Stimulated activated CD8-positive, alpha-beta memory T cell treated with anti-CD3 and anti-CD28 coated beads, Interleukin-15, amount 100 ng/mL, for 1 hour (primary cell): Measurements from ENCODE around the gene ABCA6.

Experiments used
- DNase-seq: peaks from one replicate; pipeline ENCODE4 v3.0.0-alpha.2; 2020; ENCODE audit warnings: low read depth

Gene ABCA6

DNA sequence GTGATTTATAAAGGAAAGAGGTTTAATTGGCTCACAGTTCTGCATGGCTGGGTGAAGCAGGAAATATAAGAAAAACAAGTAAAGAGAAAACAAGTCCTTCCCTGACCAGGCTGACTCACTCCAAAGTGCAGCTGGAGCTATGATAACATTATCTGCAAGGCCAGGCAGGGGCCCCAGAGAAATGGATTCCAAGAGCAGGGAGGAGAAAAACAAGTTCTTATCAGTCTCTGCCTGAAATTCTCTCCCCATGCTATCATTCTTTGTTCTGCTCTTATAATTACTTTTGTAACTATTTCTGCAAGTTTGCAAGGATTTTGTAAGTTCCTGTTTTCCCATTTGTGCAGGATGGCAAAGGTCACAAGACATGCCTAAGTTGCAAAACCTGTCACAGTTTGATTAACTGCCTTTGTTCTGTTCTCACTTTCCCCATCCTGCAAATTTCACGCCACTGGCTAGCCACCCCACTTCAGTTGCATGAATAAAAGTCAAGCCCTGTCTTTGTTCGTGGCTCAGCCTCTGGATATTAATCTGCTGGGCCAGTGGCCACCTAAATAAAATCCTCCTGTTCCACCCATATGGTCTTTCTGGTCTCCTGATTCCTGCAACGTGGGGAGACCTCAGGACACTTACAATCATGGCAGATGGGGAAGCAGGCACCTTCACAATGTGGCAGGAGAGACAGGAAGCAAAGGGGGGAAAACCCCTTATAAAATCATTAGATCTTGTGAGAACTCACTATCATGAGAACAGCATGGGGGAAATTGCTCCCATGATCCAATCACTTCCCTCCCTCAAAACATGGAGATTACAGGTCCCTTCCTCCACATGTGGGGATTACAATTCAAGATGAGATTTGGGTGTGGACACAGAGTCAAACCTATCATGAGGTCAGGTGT is 94.1 kb downstream of the ABCA6 start:
- no peak for DNase-seq

DNA sequence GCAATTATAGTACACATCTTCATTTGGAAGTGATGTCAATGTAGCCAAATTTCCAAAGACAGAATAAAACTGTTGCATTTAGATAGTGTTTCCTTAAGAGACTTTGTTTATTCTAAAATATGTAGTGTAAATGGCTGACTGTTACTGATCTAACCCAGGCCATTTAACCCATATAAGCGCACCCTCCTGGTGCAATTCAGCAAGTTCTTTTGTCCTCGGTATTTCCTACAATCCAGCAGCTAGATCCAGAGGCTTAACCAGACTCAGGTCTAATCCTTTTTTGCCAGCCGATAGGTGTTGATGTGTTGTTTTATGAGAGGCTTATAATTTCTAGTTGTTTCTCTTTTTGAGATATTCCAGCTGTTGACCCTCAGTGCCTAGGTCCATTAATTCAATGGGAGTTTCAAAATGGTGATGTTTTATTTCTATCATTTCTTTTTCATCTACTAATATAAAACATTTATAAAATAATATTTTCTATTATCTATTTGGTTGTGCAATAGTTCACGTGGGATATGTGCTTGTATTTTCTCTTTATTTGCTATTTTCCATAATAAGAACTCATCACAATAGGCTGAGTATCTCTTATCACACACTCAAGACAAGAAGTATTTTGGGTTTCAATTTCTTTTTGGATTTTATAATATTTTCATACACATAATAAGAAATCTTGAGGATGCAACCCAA is 95.4 kb downstream of the ABCA6 start:
- no peak for DNase-seq

DNA sequence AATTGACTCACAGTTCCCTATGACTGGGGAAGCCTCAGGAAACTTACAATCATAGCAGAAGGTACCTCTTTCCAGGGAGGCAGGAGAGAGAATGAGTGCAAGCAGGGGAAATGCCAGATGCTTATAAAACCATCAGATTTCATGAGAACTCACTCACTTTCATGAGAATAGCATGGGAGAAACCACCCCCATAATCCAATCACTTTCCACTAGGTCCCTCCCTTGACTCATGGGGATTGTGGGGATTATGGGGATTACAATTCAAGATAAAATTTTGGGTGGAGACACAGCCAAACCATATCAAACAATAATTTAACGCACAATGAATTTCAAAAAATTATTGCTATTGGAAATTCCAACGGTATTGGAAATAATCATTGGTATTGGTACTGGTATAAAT is 96.0 kb downstream of the ABCA6 start:
- no peak for DNase-seq

DNA sequence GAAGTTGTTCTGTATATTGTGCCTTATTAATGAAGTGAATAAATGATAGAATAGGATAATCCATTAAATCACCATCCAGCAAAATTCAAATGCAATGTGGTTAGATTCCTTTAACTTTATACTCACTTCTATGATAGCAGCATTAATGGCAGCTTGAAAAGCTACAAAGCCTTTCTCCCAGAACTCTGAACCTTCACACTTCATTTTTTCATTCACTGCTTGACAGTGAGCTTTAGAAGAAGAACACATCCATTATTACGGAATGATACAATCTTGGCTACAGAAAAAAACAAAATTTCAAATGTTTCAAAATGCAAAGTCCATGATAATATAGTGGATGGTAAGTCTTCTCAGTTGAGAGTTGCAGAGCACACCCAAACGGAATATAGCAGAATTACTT is 97.3 kb downstream of the ABCA6 start:
- DNase-seq: no peak

DNA sequence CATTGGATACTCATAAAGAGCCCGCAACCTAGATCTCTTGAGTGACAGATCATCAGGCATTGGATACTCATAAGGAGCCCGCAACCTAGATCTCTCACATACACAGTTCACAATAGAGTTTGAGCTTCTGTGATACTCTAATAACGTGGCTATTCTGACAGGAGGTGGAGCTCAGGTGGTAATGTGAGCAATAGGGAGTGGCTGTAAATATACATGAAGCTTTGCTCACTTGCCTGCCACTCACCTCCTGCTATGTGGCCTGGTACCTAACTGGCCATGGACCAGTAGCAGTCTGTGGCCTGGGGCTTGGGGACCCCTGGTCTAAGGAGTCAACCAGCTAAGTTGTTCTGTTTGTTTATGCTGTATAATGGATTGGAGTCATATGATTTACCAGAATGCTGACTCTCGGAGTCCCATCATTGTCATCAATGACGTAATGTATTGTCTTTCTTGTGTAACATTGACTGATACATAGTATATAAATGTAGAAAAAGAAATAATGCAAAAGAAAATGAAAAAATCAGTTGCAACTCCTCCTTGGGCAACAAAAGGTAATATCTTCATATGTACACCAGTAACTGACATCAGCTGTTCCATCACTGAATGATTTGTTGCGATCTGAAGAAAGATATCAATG is 98.5 kb downstream of the ABCA6 start:
- no peak for DNase-seq

DNA sequence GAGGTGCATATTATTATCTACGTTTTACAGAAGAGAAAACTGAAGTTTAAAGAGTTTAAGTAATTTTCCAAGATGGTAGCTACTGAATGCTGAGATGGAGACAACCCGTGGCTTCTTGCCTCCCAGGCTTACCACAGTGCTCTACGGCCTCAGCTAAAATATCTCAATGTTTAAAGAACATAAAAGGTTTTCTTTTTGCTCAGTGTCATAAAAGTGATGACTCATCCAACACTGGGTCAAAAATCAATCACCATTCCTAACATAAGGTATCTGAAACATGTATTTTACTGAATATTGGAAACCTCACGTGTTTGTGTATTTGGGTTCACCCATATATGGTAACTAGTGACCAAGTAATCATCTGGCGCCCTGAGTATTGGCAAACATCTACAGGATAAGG is 99.4 kb downstream of the ABCA6 start:
- no peak for DNase-seq

DNA sequence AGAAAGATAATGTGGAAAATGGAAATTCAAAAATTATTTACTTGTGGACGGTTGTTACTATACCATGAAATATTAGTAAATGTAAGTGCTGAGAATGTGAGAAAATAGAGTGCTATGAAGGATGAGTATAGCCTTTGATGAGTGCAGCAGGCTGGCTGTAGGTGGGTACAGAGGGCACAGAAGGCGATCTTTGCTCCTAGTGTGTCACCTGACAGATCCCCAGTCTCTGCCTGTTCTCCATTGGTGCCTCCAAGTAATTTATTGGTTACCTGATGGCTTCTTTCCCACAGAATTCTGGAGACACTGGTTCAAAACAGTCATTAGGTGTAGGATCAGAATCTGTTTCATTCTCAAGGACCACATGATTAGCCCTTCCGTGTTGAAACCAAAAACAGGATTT is 109.9 kb downstream of the ABCA6 start:
- DNase-seq: no peak

DNA sequence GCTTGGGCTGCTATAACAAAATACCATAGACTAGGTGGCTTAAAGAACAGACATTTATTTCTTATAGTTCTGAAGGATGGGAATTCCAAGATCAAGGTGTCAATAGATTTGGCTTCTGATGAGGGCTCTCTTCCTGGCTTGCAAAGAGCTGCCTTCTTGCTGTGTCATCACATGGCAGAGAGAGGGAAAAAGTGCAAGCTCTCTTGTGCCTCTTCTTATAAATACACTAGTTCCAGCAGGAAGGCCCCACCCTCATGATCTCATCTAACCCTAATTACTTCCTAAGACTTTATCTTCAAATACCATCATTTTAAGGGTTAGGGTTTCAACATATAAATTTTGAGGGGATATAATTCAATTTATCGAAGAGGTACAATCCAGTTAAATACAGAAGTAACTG is 111.5 kb downstream of the ABCA6 start:
- no peak for DNase-seq
